ENCODE data around the gene GALNT1. TPM values are rescaled to one million over a fixed set of nuclear protein-coding genes. Genes with fewer than 3 reads are reported as not detected.

GALNT1 gene
- total and polyA plus RNA-seq, 2 experiments from 2014 or later, result 47.4 to 110 TPM

DNA sequence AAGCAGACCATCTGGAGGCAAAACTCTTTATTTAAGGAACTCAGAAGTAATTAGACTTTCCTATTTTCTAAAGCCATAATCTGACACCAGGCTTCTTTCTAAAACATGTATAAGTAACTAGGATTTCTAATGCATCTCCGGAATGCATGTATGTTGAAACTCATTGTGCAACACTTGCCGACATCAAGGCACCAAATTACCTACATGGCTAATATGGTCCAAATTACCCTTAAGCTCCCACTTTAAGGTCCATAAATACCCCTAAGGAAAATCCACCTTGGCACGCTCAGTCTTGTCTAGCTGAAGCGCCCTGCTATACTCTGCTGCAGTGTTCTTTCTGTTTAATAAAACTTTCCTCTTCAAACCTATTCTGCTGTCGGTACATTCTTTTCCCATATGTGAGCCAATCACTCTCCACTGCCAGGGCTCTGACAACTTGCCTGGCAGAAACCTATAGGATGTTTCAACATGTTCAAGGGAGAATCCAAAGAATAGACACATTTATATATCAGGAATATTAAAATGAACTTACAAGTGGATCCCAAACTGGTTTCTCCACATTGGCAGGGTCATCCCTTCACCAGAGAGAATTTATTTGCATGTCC is 171.9 kb downstream of the GALNT1 start:
- Histone ChIP-seq H3K4me1 (ENCODE audit: low read depth) (no peaks in the 10 kb centered on the region), H3K27me3 (no peaks in the 10 kb centered on the region)
- TF ChIP-seq, protein P1, sequence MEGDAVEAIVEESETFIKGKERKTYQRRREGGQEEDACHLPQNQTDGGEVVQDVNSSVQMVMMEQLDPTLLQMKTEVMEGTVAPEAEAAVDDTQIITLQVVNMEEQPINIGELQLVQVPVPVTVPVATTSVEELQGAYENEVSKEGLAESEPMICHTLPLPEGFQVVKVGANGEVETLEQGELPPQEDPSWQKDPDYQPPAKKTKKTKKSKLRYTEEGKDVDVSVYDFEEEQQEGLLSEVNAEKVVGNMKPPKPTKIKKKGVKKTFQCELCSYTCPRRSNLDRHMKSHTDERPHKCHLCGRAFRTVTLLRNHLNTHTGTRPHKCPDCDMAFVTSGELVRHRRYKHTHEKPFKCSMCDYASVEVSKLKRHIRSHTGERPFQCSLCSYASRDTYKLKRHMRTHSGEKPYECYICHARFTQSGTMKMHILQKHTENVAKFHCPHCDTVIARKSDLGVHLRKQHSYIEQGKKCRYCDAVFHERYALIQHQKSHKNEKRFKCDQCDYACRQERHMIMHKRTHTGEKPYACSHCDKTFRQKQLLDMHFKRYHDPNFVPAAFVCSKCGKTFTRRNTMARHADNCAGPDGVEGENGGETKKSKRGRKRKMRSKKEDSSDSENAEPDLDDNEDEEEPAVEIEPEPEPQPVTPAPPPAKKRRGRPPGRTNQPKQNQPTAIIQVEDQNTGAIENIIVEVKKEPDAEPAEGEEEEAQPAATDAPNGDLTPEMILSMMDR (IDR thresholded peaks at IDR 0.05; ENCODE audit: low read depth, low read length), result no peak

DNA sequence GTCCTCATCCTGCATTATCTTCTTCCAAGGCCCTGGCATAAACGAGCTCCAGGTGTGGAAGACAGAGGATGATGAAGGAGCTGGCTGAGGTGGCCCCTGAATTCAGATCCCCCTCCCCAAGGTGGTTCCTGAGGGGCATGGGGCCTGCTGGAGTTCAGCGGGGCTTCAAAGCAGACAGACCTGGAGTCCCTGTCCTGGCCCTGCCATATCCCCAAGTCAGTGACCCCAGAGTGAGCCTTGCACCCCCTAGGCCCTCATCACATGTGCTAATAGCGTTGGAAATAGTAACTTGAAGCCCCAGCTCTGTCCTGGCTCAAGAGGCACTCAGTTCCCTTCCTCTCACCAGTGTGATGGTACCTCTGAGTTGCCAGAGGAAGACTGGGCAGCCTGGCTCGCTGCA is 172.9 kb downstream of the GALNT1 start:
- Histone ChIP-seq H3K4me3 (no peak overlapping the region), H3K36me3 (no peaks in the 10 kb centered on the region), H3K4me1 (ENCODE audit: low read depth) (no peaks in the 10 kb centered on the region), H3K9me3 (ENCODE audit: low read depth) (no peaks in the 10 kb centered on the region), H3K27ac (no peak overlapping the region), H3K27me3 (no peaks in the 10 kb centered on the region)
- TF ChIP-seq, protein P1 (IDR thresholded peaks at IDR 0.05; ENCODE audit: low read depth, low read length), result no peak
- DNase-seq (ENCODE audit: low read depth in 1 of 2, low spot score in 1 of 2), result no peak

More for the DNA sequence above, 171.9 kb downstream of the GALNT1 start:
- DNase-seq (ENCODE audit: low read depth in 1 of 2, low spot score in 1 of 2), result no peak
- Histone ChIP-seq H3K9me3 (ENCODE audit: low read depth) (no peaks in the 10 kb centered on the region), H3K4me3 (no peak overlapping the region), H3K27ac (no peak overlapping the region), H3K36me3 (no peaks in the 10 kb centered on the region)

DNA sequence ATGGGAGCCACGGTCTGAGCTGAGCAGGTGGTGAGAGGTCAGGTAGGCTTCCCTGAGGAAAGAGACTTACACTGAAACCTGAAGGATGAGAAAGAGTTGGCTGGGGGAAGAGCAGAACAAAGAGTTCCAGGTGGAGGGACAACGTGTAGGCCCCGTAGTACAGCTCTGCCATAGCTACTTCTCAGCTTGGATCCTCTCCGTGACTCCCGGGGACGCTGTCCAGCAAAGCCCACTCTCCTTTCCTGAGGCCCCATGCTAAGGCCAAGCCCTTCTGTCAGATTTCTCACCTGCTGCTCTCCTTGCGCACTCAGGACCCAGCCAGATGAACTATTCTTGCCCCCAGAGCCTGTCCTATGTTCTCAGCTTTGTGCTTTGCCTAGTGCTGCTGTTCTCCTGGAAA is 173.8 kb downstream of the GALNT1 start:
- Histone ChIP-seq H3K4me1 (ENCODE audit: low read depth) (no peaks in the 10 kb centered on the region), H3K4me3 (no peak overlapping the region), H3K27me3 (no peaks in the 10 kb centered on the region), H3K27ac (no peak overlapping the region), H3K9me3 (ENCODE audit: low read depth) (no peaks in the 10 kb centered on the region), H3K36me3 (no peaks in the 10 kb centered on the region)
- TF ChIP-seq, protein P1 (IDR thresholded peaks at IDR 0.05; ENCODE audit: low read depth, low read length), result no peak
- peak in 1 of 2 donors; percentile 43 for DNase-seq (ENCODE audit: low read depth in 1 of 2, low spot score in 1 of 2)

DNA sequence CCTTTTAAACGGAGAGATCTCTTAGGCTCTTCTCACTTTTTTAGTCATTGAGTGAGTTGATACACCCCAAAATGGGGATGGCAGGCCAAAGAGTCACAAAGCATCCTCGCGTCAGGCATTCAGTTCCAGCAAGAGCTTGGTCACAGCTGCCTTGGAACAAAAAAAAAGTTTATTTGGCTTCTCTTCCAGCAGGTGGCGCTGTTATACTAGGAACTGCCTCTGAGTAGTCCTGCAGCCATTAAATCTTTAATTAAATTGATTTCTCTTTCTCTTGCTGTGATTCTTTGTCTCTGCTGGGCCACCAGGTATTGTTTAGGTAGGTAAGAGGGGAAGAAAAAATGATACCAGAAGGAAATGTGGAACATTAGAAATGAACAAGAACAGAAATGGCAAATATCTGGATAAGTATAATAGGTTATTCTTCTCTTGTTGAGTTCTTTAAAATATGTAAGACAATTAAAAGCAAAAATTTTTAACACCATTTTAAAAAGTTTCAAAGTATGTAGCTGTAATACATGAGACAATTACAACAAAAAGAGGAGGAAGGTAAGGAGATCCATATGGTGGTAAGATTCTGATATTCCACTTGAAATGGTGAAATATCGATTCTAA is 175.1 kb downstream of the GALNT1 start:
- Histone ChIP-seq H3K4me3 (no peak overlapping the region), H3K9me3 (ENCODE audit: low read depth) (no peaks in the 10 kb centered on the region), H3K27ac (no peak overlapping the region), H3K27me3 (no peaks in the 10 kb centered on the region), H3K36me3 (no peaks in the 10 kb centered on the region), H3K4me1 (ENCODE audit: low read depth) (no peaks in the 10 kb centered on the region)
- peak; percentile 71 to 75 for DNase-seq (ENCODE audit: low read depth in 1 of 2, low spot score in 1 of 2)
- TF ChIP-seq, protein P1 (IDR thresholded peaks at IDR 0.05; ENCODE audit: low read depth, low read length), result peak; percentile 66

Other genes starting within 250 kb of the GALNT1 start
- gene ZNF24, start 237.3 kb upstream of the GALNT1 start, total RNA-seq, result 30.7 and 38.5 TPM in 2 replicates
- gene ZNF24, start 237.3 kb upstream of the GALNT1 start, polyA plus RNA-seq, result 41.1 and 55.4 TPM in 2 replicates
- gene ZNF396, start 204.4 kb upstream of the GALNT1 start, total RNA-seq, result 2.8 TPM in 2 replicates
- 3.8 and 8.2 TPM in 2 replicates for gene ZNF396, start 204.4 kb upstream of the GALNT1 start, polyA plus RNA-seq
- gene INO80C, start 83.8 kb upstream of the GALNT1 start, total RNA-seq, result 10.7 and 13.5 TPM in 2 replicates
- 25.0 and 27.8 TPM in 2 replicates for gene INO80C, start 83.8 kb upstream of the GALNT1 start, polyA plus RNA-seq

Data from cardiac muscle cell (in vitro differentiated cells and primary cell).